IPS-20b (cell line): ENCODE data around the gene TUBB1.
A peak's percentile ranks its signal among the peaks of the same experiment; 100 is the strongest.
"Not testable (repeated sequence)": the region's sequence is repeated elsewhere in the genome, so short reads cannot be mapped to it uniquely, and the experiment has no call there.

Experiments used
- H3K27ac ChIP-seq: one replicate; pipeline ENCODE4 v1.5.1; 2013; ENCODE audit warnings: low read length
- H3K27me3 ChIP-seq: 2 replicates; pipeline ENCODE4 v1.6.1; 2013; ENCODE audit warnings: mild to moderate bottlenecking, low read length, inconsistent platforms; ENCODE audit not compliant: insufficient read depth
- H3K36me3 ChIP-seq: 2 replicates; pipeline ENCODE4 v1.6.1; 2013; ENCODE audit warnings: low read depth, mild to moderate bottlenecking, inconsistent platforms, low read length, moderate library complexity; ENCODE audit not compliant: insufficient read depth
- H3K4me1 ChIP-seq: 2 replicates; pipeline ENCODE4 v1.6.1; 2013; ENCODE audit warnings: mild to moderate bottlenecking, control low read depth, inconsistent platforms, low read length, moderate library complexity; ENCODE audit not compliant: insufficient read depth
- H3K4me3 ChIP-seq: 2 replicates; pipeline ENCODE4 v1.5.1; 2013; ENCODE audit warnings: mild to moderate bottlenecking, low read length, inconsistent platforms
- H3K9ac ChIP-seq: 2 replicates; pipeline ENCODE4 v1.6.1; 2013; ENCODE audit warnings: low read depth, mild to moderate bottlenecking, inconsistent platforms, low read length, moderate library complexity
- H3K9me3 ChIP-seq: 2 replicates; pipeline ENCODE4 v1.6.1; 2013; ENCODE audit warnings: mild to moderate bottlenecking, low read depth, low read length, inconsistent platforms; ENCODE audit not compliant: insufficient read depth

The TUBB1 gene

GRCh38 chr20:59039233-59039632 lies 20.0 kb downstream of the TUBB1 start:
- Histone ChIP-seq H3K27me3 (peaks cover 4% of the 10 kb centered on the region; the same call in 1 of the 2 replicates), H3K27ac (no peak overlapping the region), H3K9me3 (no peaks in the 10 kb centered on the region), H3K9ac (no peak overlapping the region), H3K4me1 (no peaks in the 10 kb centered on the region), H3K4me3 (no peak overlapping the region), H3K36me3 (peaks cover 50% of the 10 kb centered on the region)

- no peaks in the 10 kb centered on the region for H3K9me3 ChIP-seq
- no peak overlapping the region for H3K9ac ChIP-seq
- peaks cover 4% of the 10 kb centered on the region; the same call in 1 of the 2 replicates for H3K27me3 ChIP-seq
- no peak overlapping the region for H3K27ac ChIP-seq
- H3K36me3 ChIP-seq: peaks cover 37% of the 10 kb centered on the region
- H3K4me1 ChIP-seq: no peaks in the 10 kb centered on the region
- H3K4me3 ChIP-seq: no peak overlapping the region
Observed at GRCh38 chr20:59040667-59041066, 21.4 kb downstream of the TUBB1 start.

GRCh38 chr20:59041487-59041886 lies 22.3 kb downstream of the TUBB1 start:
- not testable (repeated sequence) for H3K9me3 ChIP-seq, H3K27ac ChIP-seq, H3K27me3 ChIP-seq, H3K4me1 ChIP-seq
- H3K36me3 ChIP-seq: peaks cover 29% of the 10 kb centered on the region
- H3K4me3 ChIP-seq: peak overlapping the region; percentile 81
- peak overlapping the region; percentile 71; the same call in 1 of the 2 replicates for H3K9ac ChIP-seq

GRCh38 chr20:59042151-59042795 lies 23.0 kb downstream of the TUBB1 start, which contains the start of gene PRELID3B:
Gene PRELID3B (minus strand): TSS chr20:59042786. CDS start chr20:59042730, 56 bp downstream.
- peaks cover 21% of the 10 kb centered on the region for H3K36me3 ChIP-seq
- no peak within 1 kb of the TSS for H3K27ac ChIP-seq
- no peaks in the 10 kb centered on the region for H3K4me1 ChIP-seq

GRCh38 chr20:59042796-59043631 lies 23.8 kb downstream of the TUBB1 start:
- Histone ChIP-seq H3K36me3 (peaks cover 13% of the 10 kb centered on the region), H3K9ac (peak overlapping the region; percentile 71; the same call in 1 of the 2 replicates), H3K27me3 (peaks cover 11% of the 10 kb centered on the region; the same call in 1 of the 2 replicates), H3K27ac (no peak overlapping the region), H3K4me1 (no peaks in the 10 kb centered on the region), H3K4me3 (peak overlapping the region; percentile 81; the same call in 1 of the 2 replicates), H3K9me3 (no peaks in the 10 kb centered on the region)

More at GRCh38 chr20:59042151-59042795, 23.0 kb downstream of the TUBB1 start, which contains the start of gene PRELID3B:
- Histone ChIP-seq H3K9me3 (no peaks in the 10 kb centered on the region), H3K9ac (peak within 1 kb of the TSS; percentile 71; the same call in 1 of the 2 replicates), H3K4me3 (peak within 1 kb of the TSS; percentile 81), H3K27me3 (peaks cover 4% of the 10 kb centered on the region; the same call in 1 of the 2 replicates)

GRCh38 chr20:59043698-59044097 lies 24.5 kb downstream of the TUBB1 start:
- peaks cover 8% of the 10 kb centered on the region; the same call in 1 of the 2 replicates for H3K36me3 ChIP-seq
- H3K27me3 ChIP-seq: peaks cover 13% of the 10 kb centered on the region; the same call in 1 of the 2 replicates
- H3K4me3 ChIP-seq: no peak overlapping the region
- H3K9ac ChIP-seq: 0 out of 2 replicates have a peak overlapping the region, but pooled peaks have one; percentile 63
- H3K4me1 ChIP-seq: no peaks in the 10 kb centered on the region
- no peak overlapping the region for H3K27ac ChIP-seq
- no peaks in the 10 kb centered on the region for H3K9me3 ChIP-seq

- Histone ChIP-seq H3K36me3 (peaks cover 8% of the 10 kb centered on the region; the same call in 1 of the 2 replicates), H3K9me3 (no peaks in the 10 kb centered on the region), H3K27ac (no peak overlapping the region), H3K4me3 (no peak overlapping the region), H3K9ac (no peak overlapping the region), H3K4me1 (no peaks in the 10 kb centered on the region), H3K27me3 (peaks cover 14% of the 10 kb centered on the region; the same call in 1 of the 2 replicates)
Observed at GRCh38 chr20:59044295-59044694, 25.1 kb downstream of the TUBB1 start.

GRCh38 chr20:59044796-59045195 lies 25.6 kb downstream of the TUBB1 start:
- Histone ChIP-seq H3K36me3 (peaks cover 8% of the 10 kb centered on the region; the same call in 1 of the 2 replicates), H3K4me3 (no peak overlapping the region), H3K27me3 (peaks cover 19% of the 10 kb centered on the region; the same call in 1 of the 2 replicates), H3K27ac (no peak overlapping the region), H3K4me1 (no peaks in the 10 kb centered on the region), H3K9me3 (no peaks in the 10 kb centered on the region), H3K9ac (no peak overlapping the region)

GRCh38 chr20:59046862-59047261 lies 27.6 kb downstream of the TUBB1 start:
- H3K9me3 ChIP-seq: no peaks in the 10 kb centered on the region
- H3K9ac ChIP-seq: no peak overlapping the region
- H3K4me1 ChIP-seq: no peaks in the 10 kb centered on the region
- H3K27me3 ChIP-seq: peaks cover 28% of the 10 kb centered on the region
- no peaks in the 10 kb centered on the region for H3K36me3 ChIP-seq
- no peak overlapping the region for H3K27ac ChIP-seq
- H3K4me3 ChIP-seq: no peak overlapping the region

- Histone ChIP-seq H3K9ac (no peak overlapping the region), H3K27ac (no peak overlapping the region), H3K36me3 (no peaks in the 10 kb centered on the region), H3K4me1 (no peaks in the 10 kb centered on the region), H3K9me3 (no peaks in the 10 kb centered on the region), H3K27me3 (peaks cover 25% of the 10 kb centered on the region), H3K4me3 (no peak overlapping the region)
Observed at GRCh38 chr20:59047938-59048680, 28.9 kb downstream of the TUBB1 start.

- Histone ChIP-seq H3K27ac (no peak overlapping the region), H3K9ac (no peak overlapping the region), H3K27me3 (peaks cover 25% of the 10 kb centered on the region), H3K9me3 (no peaks in the 10 kb centered on the region), H3K4me3 (no peak overlapping the region), H3K4me1 (no peaks in the 10 kb centered on the region), H3K36me3 (no peaks in the 10 kb centered on the region)
Observed at GRCh38 chr20:59048681-59049030, 29.4 kb downstream of the TUBB1 start.
